ENCODE data around the gene CD226.
"Not testable (repeated sequence)": the region's sequence is repeated elsewhere in the genome, so short reads cannot be mapped to it uniquely, and the experiment has no call there.

CD226 gene

DNA sequence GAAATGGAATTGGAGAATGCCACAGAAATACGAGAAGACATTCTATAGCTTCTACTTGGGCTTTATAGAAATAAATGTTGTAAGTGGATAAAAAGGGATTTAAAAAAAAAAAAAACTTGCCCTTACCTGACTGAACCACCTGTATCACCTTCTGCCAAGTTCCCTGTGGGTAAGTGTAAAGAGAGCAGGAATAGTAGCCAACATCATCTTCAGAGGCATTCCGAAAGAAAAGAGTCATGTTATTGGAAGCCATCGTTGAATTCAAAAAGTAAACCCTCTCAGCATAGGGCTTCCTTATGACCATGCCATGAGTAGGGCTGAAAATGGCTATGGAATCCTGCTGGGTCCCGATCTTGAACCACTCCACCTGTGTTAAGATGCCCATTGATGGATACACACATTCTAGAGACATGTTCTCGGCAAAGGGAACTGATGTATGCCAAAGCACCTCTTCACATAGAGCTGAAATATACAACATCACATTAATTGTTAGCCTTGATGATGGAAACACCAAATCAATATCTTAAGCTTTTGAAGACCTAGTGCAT is 991 bp downstream of the CD226 start:
- no peaks in the 10 kb centered on the region for H3K27me3 ChIP-seq (ENCODE audit: insufficient read depth, insufficient read length)
- no peak overlapping the region for H3K4me3 ChIP-seq (ENCODE audit: insufficient read length, low read depth)
- H3K9me3 ChIP-seq (ENCODE audit: insufficient read depth, low read length): no peaks in the 10 kb centered on the region; the same call in 1 of the 2 replicates
- no peak for TF ChIP-seq ZNF274 (IDR thresholded peaks at IDR 0.05; ENCODE audit: low read depth, low read length)
- TF ChIP-seq YY1 (IDR thresholded peaks at IDR 0.05; ENCODE audit: insufficient read depth, insufficient read length): no peak
- TF ChIP-seq SUZ12 (IDR thresholded peaks at IDR 0.05; ENCODE audit: extremely low read depth, insufficient read depth, insufficient read length): no peak
- H3K9ac ChIP-seq (ENCODE audit: insufficient read length, low read depth): no peak overlapping the region
- no peak for DNase-seq (ENCODE audit: low read depth, low spot score)
- no peaks in the 10 kb centered on the region for H3K36me3 ChIP-seq (ENCODE audit: insufficient read depth, insufficient read length, low read length)
- H3K4me1 ChIP-seq (ENCODE audit: insufficient read depth, insufficient read length): no peaks in the 10 kb centered on the region

DNA sequence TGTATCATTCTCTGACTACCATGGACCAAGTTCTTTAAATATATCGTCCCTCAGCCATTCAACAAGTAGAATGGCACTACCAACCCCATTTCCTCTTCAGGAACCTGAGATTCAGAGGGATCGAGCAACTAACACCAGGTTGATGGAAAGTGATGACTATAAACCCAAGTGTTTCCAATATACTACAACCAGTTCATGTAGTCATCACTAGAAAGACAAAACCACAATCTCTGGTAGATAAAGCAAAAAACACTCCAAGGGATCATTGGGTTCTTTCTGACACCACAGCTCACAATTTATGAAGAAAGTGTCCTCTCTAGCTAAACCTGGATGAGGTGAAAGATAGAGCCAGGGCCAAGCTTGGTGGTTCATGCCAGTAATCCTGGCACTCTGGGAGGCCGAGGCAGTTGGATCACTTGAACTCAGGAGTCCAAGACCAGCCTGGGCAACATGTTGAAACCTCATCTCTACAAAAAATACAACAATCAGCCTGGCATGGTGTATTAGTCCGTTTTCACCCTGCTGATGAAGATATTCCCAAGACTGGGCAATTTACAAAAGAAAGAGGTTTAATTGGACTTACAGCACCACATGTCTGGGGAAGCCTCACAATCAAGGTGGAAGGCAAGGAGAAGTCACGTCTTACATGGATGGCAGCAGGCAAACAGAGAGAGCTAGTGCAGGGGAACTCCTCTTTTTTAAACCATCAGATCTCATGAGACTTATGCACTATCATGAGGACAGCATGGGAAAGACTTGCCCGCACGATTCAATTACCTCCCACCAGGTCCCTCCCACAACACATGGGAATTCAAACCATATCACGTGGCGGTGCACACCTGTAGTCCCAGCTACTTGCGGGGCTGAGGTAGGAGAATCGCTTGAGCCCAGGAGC is 2.2 kb downstream of the CD226 start:
- no peaks in the 10 kb centered on the region for H3K36me3 ChIP-seq (ENCODE audit: insufficient read depth, insufficient read length, low read length)
- H3K9ac ChIP-seq (ENCODE audit: insufficient read length, low read depth): no peak overlapping the region
- DNase-seq (ENCODE audit: low read depth, low spot score): no peak
- H3K27me3 ChIP-seq (ENCODE audit: insufficient read depth, insufficient read length): no peaks in the 10 kb centered on the region
- H3K4me3 ChIP-seq (ENCODE audit: insufficient read length, low read depth): no peak overlapping the region
- TF ChIP-seq ZNF274 (IDR thresholded peaks at IDR 0.05; ENCODE audit: low read depth, low read length) (no peak), YY1 (IDR thresholded peaks at IDR 0.05; ENCODE audit: insufficient read depth, insufficient read length) (no peak), SUZ12 (IDR thresholded peaks at IDR 0.05; ENCODE audit: extremely low read depth, insufficient read depth, insufficient read length) (no peak)
- H3K9me3 ChIP-seq (ENCODE audit: insufficient read depth, low read length): no peaks in the 10 kb centered on the region; the same call in 1 of the 2 replicates
- H3K4me1 ChIP-seq (ENCODE audit: insufficient read depth, insufficient read length): no peaks in the 10 kb centered on the region

DNA sequence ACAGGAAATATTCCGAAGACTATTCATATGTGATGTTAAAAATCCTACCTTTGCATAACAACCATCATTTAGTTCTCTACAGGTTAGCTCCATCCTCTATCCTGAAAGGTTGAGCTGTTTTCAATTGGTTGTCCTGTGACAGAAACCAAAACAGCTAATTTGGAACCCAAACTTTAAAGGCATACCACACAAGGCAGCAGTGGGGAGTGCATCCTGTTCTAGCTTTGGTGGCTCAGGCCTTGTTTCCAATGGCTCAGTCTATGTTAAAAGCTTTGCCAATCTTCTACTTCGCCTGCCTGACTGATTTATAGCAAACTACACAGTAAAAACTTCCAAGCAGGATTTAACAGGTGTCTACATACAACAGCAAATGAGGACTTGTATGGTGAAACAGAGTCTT is 3.2 kb downstream of the CD226 start:
- H3K4me1 ChIP-seq (ENCODE audit: insufficient read depth, insufficient read length): no peaks in the 10 kb centered on the region
- no peak overlapping the region for H3K4me3 ChIP-seq (ENCODE audit: insufficient read length, low read depth)
- H3K9me3 ChIP-seq (ENCODE audit: insufficient read depth, low read length): no peaks in the 10 kb centered on the region; the same call in 1 of the 2 replicates
- TF ChIP-seq ZNF274 (IDR thresholded peaks at IDR 0.05; ENCODE audit: low read depth, low read length): no peak
- TF ChIP-seq YY1 (IDR thresholded peaks at IDR 0.05; ENCODE audit: insufficient read depth, insufficient read length): no peak
- H3K27me3 ChIP-seq (ENCODE audit: insufficient read depth, insufficient read length): no peaks in the 10 kb centered on the region
- H3K36me3 ChIP-seq (ENCODE audit: insufficient read depth, insufficient read length, low read length): no peaks in the 10 kb centered on the region
- DNase-seq (ENCODE audit: low read depth, low spot score): no peak
- no peak overlapping the region for H3K9ac ChIP-seq (ENCODE audit: insufficient read length, low read depth)

DNA sequence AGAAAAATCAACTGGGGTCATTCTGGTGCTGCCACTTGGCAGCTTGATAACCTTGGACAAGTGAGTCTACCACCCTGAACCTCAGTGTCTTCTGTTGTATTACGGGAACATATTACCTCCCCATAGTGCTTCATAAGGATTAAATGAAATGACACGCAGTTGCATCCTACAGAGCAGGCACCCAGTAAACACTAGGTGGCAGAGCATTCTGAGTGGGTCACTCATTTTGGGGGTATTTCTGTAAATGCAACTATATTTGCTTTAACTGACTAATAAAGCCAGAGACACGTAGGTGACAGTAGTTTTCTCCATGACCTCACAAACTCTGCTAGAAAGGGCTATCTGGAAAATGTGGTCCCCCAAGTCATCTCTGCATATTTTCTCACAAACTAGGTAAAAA is 4.7 kb downstream of the CD226 start:
- Histone ChIP-seq H3K27me3 (ENCODE audit: insufficient read depth, insufficient read length) (no peaks in the 10 kb centered on the region), H3K9me3 (ENCODE audit: insufficient read depth, low read length) (no peaks in the 10 kb centered on the region; the same call in 1 of the 2 replicates), H3K4me1 (ENCODE audit: insufficient read depth, insufficient read length) (no peaks in the 10 kb centered on the region), H3K36me3 (ENCODE audit: insufficient read depth, insufficient read length, low read length) (no peaks in the 10 kb centered on the region), H3K9ac (ENCODE audit: insufficient read length, low read depth) (no peak overlapping the region), H3K4me3 (ENCODE audit: insufficient read length, low read depth) (no peak overlapping the region)
- TF ChIP-seq YY1 (IDR thresholded peaks at IDR 0.05; ENCODE audit: insufficient read depth, insufficient read length) (no peak), SUZ12 (IDR thresholded peaks at IDR 0.05; ENCODE audit: extremely low read depth, insufficient read depth, insufficient read length) (no peak), ZNF274 (IDR thresholded peaks at IDR 0.05; ENCODE audit: low read depth, low read length) (no peak)
- DNase-seq (ENCODE audit: low read depth, low spot score): no peak

DNA sequence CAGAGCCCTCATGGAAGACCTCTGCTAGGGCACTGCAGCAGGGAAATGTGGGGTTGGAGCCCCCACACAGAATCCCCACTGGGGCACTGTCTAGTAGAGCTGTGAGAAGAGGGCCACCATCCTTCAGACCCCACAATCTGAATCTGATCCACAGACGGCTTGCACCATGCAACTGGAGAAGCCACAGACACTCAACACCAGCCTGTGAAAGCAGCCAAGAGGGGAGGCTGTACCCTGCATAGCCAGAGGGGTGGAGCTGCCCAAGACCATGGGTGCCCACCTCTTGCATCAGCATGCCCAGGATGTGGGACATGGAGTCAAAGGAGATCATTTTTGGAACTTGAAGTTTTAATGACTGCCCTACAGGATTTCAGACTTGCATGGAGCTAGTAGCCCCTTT is 6.5 kb downstream of the CD226 start:
- no peak for TF ChIP-seq SUZ12 (IDR thresholded peaks at IDR 0.05; ENCODE audit: extremely low read depth, insufficient read depth, insufficient read length)
- TF ChIP-seq YY1 (IDR thresholded peaks at IDR 0.05; ENCODE audit: insufficient read depth, insufficient read length): no peak
- no peak for TF ChIP-seq ZNF274 (IDR thresholded peaks at IDR 0.05; ENCODE audit: low read depth, low read length)
- Histone ChIP-seq H3K4me3 (ENCODE audit: insufficient read length, low read depth) (no peak overlapping the region), H3K36me3 (ENCODE audit: insufficient read depth, insufficient read length, low read length) (no peaks in the 10 kb centered on the region), H3K9ac (ENCODE audit: insufficient read length, low read depth) (no peak overlapping the region), H3K9me3 (ENCODE audit: insufficient read depth, low read length) (no peaks in the 10 kb centered on the region; the same call in 1 of the 2 replicates), H3K27me3 (ENCODE audit: insufficient read depth, insufficient read length) (no peaks in the 10 kb centered on the region), H3K4me1 (ENCODE audit: insufficient read depth, insufficient read length) (no peaks in the 10 kb centered on the region)
- DNase-seq (ENCODE audit: low read depth, low spot score): no peak

DNA sequence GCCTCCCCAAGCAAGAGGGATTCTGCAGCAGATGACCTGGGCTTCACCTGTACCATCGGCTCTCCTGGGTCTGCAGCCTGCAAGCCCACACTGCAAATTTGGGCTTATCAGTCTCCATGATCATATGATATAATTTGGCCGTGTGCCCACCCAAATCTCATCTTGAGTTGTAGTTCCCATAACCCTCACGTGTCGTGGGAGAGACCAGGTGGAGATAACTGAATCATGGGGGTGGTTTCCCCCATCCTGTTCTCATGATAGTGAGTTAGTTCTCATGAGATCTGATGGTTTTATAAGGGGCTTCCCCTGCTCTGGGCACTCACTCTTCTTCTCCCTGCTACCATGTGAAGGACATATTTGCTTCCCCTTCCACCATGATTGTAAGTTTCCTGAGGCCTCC is 7.9 kb downstream of the CD226 start:
- not testable (repeated sequence) for H3K4me1 ChIP-seq (ENCODE audit: insufficient read depth, insufficient read length); H3K9me3 ChIP-seq (ENCODE audit: insufficient read depth, low read length); H3K9ac ChIP-seq (ENCODE audit: insufficient read length, low read depth); H3K4me3 ChIP-seq (ENCODE audit: insufficient read length, low read depth); H3K36me3 ChIP-seq (ENCODE audit: insufficient read depth, insufficient read length, low read length); DNase-seq (ENCODE audit: low read depth, low spot score); H3K27me3 ChIP-seq (ENCODE audit: insufficient read depth, insufficient read length)

DNA sequence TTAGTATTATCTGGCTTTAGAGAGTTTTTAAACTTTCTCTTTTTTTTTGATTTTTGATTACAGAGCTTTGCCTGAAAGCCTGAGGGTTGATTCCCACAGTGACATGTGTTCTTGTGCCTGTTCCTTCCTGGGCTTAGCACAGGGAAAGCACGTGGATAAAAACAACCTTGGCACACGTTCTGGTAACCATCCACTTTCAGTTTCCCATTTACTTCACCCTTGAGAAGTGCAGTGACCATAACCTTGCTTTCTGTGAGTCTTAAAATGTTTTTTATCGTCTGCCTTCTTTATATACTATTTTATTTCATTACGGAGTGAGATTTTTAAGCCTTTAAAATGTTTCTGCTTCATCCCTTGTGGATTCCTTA is 11.5 kb downstream of the CD226 start:
- no peak for DNase-seq (ENCODE audit: low read depth, low spot score)
- Histone ChIP-seq H3K9me3 (ENCODE audit: insufficient read depth, low read length) (no peaks in the 10 kb centered on the region), H3K4me3 (ENCODE audit: insufficient read length, low read depth) (no peak overlapping the region), H3K4me1 (ENCODE audit: insufficient read depth, insufficient read length) (no peaks in the 10 kb centered on the region), H3K27me3 (ENCODE audit: insufficient read depth, insufficient read length) (no peaks in the 10 kb centered on the region), H3K9ac (ENCODE audit: insufficient read length, low read depth) (no peak overlapping the region), H3K36me3 (ENCODE audit: insufficient read depth, insufficient read length, low read length) (no peaks in the 10 kb centered on the region)
- no peak for TF ChIP-seq ZNF274 (IDR thresholded peaks at IDR 0.05; ENCODE audit: low read depth, low read length)
- TF ChIP-seq SUZ12 (IDR thresholded peaks at IDR 0.05; ENCODE audit: extremely low read depth, insufficient read depth, insufficient read length): no peak
- TF ChIP-seq YY1 (IDR thresholded peaks at IDR 0.05; ENCODE audit: insufficient read depth, insufficient read length): no peak
